ENCODE data around the gene PLOD1. TPM values are rescaled to one million over a fixed set of nuclear protein-coding genes. Genes with fewer than 3 reads are reported as not detected.
"Not testable (repeated sequence)": the region's sequence is repeated elsewhere in the genome, so short reads cannot be mapped to it uniquely, and the experiment has no call there.

PLOD1 gene
- total RNA-seq, 1 donor from 2014 or later = 52.6 TPM

DNA sequence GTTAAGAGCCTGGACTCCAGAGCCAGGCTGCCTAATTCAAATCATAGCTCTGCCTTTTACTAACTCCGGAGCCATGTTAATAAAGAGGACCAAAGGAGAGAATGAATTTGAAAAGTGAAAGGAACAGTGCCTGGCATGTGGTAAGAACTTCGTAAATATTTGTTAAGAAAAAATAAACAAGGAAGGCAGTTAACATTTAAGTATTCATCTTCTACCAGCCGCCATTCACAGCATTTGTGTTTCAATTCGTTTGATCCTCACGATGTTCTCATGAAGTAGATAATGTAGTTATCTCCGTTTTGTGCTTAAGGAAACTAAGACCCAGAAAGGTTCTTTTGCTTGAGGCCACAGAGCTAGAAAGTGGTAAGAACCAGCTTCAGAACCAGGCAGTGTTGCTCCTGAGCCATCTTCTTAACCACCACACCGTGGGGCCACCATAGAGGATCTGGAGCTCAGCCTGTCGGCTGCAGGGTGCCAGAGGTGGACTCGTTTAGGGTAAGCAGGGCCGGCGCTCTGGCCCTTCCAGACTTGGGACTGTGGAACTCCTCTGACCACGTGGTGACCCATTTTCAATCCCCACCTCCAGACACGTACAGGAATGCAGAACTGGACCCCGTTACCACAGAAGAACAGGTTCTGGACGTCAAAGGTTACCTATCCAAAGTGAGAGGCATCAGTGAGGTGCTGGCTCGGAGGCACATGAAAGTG lies 57.6 kb downstream of the PLOD1 start:
- intact Hi-C loops (cut with DNase I) = loop anchor here (2.0 kb wide), 1 partner anchor 105 kb away; no protein-coding TSS in a partner anchor
- DNase-seq (ENCODE audit: low spot score) = no peak

DNA sequence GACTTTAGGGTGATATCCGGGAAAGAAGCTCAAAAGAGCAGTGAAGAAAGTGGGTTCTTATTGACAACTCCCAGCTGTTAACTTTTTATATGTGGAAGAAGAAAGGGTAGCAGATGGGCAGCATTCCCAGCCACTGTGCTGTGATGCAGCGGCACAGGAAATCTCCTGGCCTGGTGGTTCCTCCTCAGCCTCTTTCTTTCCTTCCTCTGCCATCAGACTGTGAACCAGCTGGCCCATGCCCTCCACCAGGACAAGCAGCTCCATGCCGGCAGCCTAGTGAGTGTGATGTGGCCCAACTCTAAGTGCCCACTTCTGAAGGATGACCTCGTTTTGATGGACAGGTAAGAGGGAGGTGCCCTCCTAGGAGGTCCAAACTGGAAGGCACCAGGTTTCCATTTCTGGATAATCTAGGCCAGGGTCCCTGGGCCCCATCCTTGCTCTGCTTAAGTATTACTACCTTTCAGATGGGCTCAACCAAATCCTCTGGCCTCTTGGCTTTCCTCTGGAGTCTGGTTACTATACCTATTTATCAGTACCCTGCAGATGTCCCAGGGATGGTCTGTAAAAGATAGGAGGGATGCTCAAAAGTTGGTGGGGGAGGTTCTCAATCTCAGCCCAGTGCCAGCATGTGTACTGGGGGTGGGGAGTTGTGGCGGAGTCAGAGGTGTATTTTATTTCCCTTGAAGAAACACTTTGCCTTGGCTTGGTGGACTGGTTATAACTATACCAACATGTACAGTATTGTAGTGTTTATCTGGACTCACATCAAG lies 62.7 kb downstream of the PLOD1 start:
- DNase-seq (ENCODE audit: low spot score) = no peak

GRCh38 chr1:11998636-11999035 lies 64.1 kb downstream of the PLOD1 start:
- intact Hi-C loops (cut with DNase I) = no loop called here
- DNase-seq (ENCODE audit: low spot score) = no peak

More for the DNA sequence above, 62.7 kb downstream of the PLOD1 start:
- intact Hi-C loops (cut with DNase I) = no loop called here

DNA sequence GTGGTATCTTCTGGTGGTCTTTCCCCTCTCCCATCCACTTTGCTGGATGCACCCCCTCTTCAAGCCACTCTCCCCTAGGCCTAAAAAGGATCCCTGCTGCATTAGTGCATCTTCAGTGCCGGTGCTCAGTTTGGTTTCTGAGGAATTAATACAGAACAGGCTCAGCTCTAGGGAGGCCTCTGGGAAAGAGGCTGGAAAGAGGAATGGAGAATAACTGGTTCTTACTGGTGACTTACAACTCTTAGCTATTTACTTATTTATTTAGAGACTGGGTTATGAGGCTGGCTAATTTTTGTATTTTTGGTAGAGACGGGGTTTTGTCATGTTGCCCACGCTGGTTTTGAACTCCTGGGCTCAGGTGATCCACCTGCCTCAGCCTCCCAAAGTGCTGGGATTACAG lies 64.7 kb downstream of the PLOD1 start:
- no peak for DNase-seq (ENCODE audit: low spot score)
- intact Hi-C loops (cut with DNase I) = no loop called here

- no peak for DNase-seq (ENCODE audit: low spot score)
- intact Hi-C loops (cut with DNase I) = no loop called here
Observed at GRCh38 chr1:12001249-12001917, 66.9 kb downstream of the PLOD1 start.

- intact Hi-C loops (cut with DNase I) = no loop called here
- no peak for DNase-seq (ENCODE audit: low spot score)
Observed at GRCh38 chr1:12001996-12002493, 67.5 kb downstream of the PLOD1 start.

GRCh38 chr1:12003762-12004161 lies 69.2 kb downstream of the PLOD1 start:
- no peak for DNase-seq (ENCODE audit: low spot score)
- intact Hi-C loops (cut with DNase I) = no loop called here

DNA sequence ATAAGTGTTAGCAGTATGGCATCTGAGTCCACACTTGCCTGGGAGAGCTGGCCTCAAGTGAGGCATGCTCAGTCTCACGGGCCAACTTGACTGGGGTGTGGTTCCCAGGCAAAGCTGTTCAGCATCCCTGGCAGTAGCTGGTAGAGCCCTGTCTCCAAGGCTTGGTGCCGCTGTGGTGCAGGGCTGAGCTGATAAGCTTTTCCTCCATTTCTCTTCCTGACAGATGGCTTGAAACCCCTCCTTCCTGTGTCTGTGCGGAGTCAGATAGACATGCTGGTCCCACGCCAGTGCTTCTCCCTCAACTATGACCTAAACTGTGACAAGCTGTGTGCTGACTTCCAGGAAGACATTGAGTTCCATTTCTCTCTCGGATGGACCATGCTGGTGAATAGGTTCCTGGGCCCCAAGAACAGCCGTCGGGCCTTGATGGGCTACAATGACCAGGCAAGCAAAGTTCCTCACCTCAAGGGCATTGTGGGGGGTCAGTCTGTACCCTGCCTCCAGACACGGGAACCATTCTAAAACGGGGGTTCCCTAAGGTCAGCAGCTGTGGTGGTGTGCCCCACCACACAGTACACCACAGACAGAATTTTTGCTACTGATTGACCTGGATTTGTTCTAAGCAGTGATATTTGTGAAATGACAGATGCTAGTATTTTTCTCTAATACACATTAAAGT lies 71.1 kb downstream of the PLOD1 start:
- no peak for DNase-seq (ENCODE audit: low spot score)
- intact Hi-C loops (cut with DNase I) = no loop called here

DNA sequence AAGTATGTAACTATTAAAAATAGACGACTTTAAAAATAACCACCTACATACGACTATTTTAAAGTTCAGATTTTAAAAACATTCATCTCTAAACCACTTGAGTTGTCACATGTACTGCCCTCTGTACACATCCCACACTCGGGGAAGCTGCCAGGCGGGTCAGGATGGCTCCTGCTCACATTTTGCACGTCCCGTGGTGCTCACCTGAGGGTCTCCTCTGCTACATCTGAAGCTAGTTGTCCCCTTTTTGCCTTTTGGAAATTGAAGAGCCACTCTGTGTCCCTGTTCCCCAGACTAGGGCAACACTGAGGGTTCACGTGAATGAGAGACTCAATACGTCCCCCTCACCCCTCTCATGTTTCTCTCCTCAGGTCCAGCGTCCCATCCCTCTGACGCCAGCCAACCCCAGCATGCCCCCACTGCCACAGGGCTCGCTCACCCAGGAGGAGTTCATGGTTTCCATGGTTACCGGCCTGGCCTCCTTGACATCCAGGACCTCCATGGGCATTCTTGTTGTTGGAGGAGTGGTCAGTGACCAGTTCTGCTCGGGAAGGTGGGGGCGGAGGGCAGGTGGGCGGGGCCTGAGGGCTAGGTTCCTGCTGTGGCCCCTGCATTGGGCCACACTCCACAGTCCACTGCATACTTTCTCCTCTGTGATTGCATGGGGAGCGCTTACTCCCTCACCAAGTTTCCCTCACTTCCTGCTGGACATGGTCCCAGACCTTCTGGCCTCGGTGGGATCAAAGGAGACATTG lies 71.8 kb downstream of the PLOD1 start:
- intact Hi-C loops (cut with DNase I) = no loop called here

GRCh38 chr1:12007204-12007603 lies 72.7 kb downstream of the PLOD1 start:
- intact Hi-C loops (cut with DNase I) = no loop called here
- no peak for DNase-seq (ENCODE audit: low spot score)

More for the DNA sequence above, 71.8 kb downstream of the PLOD1 start:
- no peak for DNase-seq (ENCODE audit: low spot score)

GRCh38 chr1:12008355-12008754 lies 73.8 kb downstream of the PLOD1 start:
- DNase-seq (ENCODE audit: low spot score); intact Hi-C loops (cut with DNase I): not testable (repeated sequence)

DNA sequence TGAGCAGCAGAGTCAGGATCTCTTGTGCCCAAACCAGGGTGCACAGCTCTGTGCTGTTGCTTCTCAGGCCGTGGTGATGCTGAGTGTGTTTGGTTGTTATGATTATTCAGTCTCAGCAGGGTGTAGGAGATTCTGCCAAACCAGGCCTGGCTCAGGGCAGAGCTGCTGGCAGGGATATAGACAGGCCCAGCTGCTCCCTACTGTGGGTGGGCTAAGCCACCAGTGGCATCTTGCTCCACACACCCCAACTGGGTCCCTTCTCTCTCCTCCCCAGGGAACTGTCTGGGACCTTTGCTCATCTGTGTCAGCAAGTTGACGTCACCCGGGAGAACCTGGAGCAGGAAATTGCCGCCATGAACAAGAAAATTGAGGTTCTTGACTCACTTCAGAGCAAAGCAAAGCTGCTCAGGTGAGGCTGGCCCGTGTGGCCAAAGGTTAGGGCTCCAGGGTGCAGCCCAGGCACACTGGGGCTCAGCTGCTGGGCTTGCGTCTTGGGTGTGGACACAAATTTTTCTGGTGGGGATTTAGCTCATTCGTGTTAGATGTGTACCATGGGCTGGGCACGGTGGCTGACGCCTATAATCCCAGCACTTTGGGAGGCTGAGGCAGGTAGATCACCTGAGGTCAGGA lies 74.9 kb downstream of the PLOD1 start:
- intact Hi-C loops (cut with DNase I) = no loop called here
- no peak for DNase-seq (ENCODE audit: low spot score)

DNA sequence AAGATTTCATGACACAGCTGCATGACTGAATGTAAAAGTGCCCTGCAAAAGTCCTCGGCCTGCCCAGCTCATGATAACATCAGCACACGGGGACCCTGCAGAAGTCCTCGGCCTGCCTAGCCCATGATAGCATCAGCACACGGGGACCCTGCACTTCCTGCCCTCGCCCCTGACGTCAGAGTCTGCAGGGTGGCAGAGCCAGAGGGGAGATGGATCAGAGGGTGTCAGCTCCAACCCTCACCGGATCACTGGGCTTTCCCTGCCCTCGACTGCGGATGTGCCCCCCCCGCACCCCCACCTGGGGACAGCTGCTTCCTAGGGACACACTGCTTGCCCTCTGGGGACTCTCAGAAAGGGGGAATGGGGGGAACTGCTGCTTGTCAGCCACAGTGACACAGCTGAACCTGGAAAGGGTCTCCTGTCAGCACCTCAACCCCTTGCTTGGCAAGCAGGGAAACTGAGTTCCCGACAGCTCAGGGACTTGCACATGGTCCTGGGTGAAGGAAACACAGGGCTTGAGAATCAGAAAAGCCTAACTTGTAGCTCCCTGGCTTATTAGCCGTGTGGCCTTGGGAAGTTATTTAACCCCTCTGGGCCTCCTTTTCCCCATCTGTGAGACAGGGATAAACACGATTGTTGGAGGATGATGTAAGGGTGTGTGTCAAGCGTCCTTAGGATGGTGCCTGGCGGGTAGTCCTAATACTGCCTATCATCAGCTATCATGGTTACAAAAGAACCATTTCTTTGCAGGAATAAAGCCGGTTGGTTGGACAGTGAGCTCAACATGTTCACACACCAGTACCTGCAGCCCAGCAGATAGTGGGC lies 76.4 kb downstream of the PLOD1 start:
- no peak for DNase-seq (ENCODE audit: low spot score)
- intact Hi-C loops (cut with DNase I) = no loop called here

GRCh38 chr1:12011998-12012397 lies 77.5 kb downstream of the PLOD1 start:
- DNase-seq (ENCODE audit: low spot score) = no peak

GRCh38 chr1:12012560-12013316 lies 78.2 kb downstream of the PLOD1 start:
- intact Hi-C loops (cut with DNase I) = no loop called here
- no peak for DNase-seq (ENCODE audit: low spot score)

More at GRCh38 chr1:12011998-12012397, 77.5 kb downstream of the PLOD1 start:
- intact Hi-C loops (cut with DNase I) = no loop called here

- DNase-seq (ENCODE audit: low spot score) = no peak
- intact Hi-C loops (cut with DNase I) = no loop called here
Observed at GRCh38 chr1:12014141-12014991, 79.8 kb downstream of the PLOD1 start.

Measured in cardiac septum (tissue), 1 donor.